Fibroblast of skin of right biceps (primary cell): Measurements from ENCODE around the gene KEL.

Experiments
- DNase-seq: peaks from one replicate; pipeline ENCODE4 v3.0.0-alpha.2; 2013

Gene KEL

GRCh38 chr7:142927085-142927745 lies 34.9 kb downstream of the KEL start:
- no peak for DNase-seq

GRCh38 chr7:142925413-142925812 lies 36.8 kb downstream of the KEL start:
- no peak for DNase-seq

GRCh38 chr7:142923391-142923790 lies 38.8 kb downstream of the KEL start:
- DNase-seq = no peak

DNA sequence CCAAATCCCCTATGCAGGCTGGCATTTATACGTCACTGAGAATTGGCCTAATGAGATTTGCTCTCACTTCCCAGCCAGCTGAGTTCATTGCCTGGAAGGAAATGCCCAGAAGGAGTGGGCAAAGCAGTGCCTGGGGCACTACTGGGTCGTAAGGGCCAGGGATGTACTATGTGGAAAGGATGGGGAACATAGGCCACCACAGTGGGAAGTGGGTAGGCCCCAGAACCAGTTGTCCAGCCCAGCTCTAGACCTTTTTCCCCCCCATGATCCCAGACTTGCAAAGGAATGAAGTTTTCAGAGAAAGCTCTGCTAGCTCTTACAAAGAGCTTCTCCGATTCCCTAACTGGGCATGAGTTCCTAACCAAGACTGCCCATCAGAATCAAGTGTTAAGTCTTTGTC lies 42.5 kb downstream of the KEL start:
- DNase-seq = no peak

DNA sequence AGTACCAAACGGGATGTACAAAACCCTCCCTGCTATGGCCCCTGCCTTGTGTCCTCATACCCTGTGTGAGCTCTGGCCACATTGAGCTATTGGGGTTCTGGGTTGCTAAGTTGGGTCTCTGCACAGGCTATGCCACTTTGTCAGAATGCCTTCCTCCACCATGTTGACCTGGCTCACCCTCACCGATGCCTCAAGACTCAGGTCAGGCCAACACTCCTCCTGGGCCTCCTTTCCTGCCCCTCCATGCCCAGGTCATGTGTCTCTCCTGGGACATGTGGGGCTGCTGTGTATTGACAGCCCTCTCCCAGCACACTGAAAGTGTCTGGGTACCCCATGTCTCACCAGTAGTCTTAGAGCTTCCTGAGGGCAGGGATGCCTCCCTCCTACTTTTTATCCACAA lies 43.3 kb downstream of the KEL start:
- DNase-seq = no peak

- no peak for DNase-seq
Observed at GRCh38 chr7:142917447-142917846, 44.7 kb downstream of the KEL start.

GRCh38 chr7:142916508-142916907 lies 45.7 kb downstream of the KEL start:
- no peak for DNase-seq

DNA sequence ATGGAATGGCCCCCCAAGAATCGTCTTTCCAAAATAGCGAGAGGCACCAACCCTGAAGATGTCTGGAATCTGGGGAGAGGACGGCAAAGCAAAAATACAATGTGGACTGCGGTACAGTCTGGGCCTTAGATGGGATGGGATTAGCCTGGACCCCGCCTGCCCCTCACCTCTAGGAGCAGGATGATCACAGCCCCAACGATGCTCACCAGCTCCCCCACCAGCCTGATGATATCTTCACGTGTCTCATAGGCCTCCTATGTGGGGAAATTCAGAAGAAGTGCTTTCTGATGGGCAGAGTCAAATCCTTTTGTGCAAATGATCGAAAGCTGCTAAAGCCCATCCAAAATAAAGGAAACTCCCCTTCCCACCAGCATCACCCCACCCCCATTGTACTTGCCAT lies 46.8 kb downstream of the KEL start:
- DNase-seq = no peak

DNA sequence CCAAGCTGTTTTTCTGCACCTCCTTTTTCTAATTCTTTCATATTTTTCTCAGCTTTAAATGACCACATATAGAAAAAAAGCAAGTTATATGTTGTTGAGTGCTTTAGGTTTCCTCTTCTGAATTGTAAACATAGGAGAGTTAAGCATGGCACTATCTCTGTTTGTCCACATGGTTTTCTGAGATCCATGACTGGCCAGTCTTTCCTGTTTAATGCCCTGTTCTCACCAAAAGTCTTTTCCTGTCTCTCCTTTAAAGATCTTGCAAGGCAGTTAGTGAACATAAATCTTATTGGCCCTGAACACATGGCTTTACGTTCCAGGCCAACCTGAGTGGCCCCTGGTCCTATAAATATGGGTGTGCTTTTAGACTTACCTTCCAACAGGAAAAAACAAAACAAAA lies 48.0 kb downstream of the KEL start:
- DNase-seq = no peak

GRCh38 chr7:142913566-142913965 lies 48.6 kb downstream of the KEL start:
- no peak for DNase-seq

DNA sequence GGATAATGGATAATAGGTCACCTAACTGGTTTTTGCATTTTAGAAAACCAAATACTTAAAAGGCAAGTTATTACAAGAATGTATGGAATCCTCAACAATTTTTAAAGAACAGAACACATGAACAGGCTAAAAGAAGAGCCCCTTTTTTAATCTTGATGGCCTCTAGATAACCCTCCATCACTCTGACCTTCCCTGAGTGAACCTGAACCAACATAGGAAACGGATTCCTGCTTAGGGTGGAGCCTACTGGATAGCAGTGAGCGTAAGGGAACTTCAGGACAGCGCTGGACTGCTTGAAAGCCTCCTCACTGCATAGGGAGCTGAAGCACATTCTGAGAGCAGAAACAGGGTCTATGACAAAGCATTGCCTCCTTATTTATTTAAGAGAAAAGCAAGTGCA lies 49.1 kb downstream of the KEL start:
- DNase-seq = no peak

DNA sequence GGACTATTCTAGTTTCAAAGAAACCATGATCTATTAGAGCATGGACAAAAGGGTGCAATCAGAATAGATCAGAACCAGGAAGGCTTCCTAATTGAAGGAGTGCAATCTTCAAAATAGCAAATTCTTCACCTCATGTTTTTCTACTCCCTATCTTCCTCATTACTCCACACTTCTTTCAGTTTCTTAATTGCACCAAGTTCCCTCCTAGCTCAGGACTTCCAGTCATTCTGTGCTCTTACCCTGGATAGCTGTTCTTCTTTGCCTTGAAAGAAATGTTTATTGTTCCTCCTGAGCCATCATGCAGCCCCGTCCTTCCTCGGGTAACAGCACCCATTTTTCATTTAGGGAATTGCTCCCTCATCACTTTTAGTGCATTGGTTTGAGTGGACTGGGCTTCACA lies 51.7 kb downstream of the KEL start:
- DNase-seq = no peak

DNA sequence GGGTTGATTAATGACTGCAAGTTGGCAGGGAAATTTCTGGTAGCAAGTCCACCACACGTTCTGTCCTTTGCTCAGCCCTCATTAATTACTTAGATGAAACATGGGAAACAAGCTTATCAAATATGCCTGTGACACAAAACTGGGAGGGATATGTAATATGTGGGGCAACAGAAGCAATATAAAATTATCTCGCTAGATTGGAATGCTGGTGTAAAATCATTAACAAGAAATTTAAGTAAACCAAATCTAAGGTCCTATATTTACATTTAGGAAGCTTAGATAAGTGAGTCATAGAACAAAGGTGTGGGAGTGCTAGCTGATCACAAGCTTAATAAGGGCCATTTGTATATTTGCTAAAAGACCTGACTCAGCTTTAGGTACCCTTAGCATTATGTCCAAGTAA lies 52.1 kb downstream of the KEL start:
- no peak for DNase-seq

GRCh38 chr7:142908921-142909890 lies 53.0 kb downstream of the KEL start:
- no peak for DNase-seq

- no peak for DNase-seq
Observed at GRCh38 chr7:142908290-142908689, 53.9 kb downstream of the KEL start.

GRCh38 chr7:142906643-142907042 lies 55.5 kb downstream of the KEL start:
- no peak for DNase-seq

DNA sequence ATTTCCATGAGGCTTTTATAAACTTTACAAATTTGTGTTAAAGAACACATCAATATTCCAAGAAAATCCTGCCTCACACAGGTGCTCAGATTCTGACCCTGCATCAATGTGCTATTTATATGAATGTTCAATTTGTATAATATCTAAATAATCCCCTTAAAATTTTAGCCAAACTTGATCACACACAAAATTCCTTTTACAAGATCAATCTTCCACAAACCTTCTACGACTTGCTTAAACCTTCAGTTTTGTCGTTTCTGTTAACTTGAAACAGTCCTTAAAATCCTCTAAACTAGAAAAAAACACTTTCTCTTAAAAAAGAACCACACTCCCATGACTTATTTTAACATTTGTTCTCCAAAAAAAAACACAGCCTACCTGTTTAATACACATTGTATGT lies 56.4 kb downstream of the KEL start:
- DNase-seq = no peak

DNA sequence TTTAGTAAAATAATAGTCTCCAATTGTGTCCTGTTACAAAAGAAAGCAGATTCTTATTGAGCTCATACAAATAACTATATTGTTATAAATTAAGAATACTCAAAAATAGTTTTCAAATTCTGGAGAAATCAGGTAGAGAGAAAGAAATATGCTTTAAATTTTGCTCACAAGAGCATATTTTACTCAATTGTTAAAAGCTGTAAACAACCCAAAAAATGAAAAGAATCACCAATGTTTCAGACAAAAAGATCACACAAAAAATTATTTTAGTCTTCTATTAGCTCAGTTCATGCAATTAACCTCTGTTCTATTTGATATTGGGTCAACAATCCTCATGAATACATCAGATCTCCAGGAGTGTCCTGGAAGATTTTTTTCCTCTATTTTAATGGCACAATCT lies 58.0 kb downstream of the KEL start:
- no peak for DNase-seq

DNA sequence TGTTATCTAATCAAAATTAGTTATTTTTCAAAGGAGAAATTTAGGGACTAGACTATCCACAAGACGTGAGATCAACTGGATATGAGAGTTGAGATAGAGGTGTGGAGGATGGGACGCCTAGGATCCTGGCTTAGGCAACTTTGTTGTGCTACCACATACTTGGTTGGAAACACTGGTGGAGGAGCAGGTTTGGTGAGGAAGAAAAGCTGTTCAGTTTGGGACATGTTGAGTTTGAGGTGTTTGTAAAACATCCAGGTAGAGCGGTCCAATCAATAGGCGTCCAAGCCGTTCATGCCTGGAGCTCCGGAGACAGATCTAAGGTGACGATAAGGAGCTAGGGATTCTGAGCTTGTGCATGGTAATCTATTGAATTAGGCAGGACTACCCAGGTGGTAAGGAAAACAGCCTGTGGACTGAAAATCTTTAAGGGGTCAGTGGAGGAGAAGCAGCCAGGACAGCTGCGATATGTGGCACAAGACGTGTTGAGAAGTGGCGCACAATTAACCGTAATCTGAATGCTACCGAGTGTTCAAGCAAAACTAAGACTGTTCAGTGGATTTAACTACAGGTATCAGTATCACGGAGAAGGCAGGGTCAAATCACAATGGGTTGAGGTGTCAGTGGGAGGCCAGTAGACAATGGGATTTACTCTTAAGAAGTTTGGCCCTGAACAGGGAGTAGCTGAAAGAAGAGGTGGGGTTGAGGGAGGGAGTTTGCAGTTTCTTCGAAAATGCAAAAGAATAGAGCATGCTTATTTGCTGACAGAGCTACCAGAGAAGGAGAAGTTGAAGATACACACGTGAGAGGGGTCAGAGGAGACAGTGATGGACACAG lies 60.5 kb downstream of the KEL start:
- DNase-seq = no peak

DNA sequence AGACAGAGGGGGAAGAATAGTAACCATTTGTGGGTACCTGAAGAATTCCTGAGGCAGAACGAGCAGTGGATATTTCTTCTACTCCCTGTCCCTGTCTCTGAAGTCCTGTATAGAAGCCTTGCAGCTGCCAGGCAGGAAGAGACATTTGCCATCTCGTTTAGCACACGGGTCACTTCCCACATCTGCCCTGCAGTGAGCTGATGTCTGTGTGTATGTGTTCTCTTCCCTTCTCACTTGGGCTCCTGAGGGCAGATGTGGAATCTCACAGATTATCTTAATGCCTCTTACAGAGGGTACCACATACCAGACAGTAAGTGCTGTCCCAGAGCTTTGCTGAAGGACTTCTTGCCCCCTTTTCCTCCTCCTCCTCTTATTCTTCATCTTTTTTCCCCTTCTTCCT lies 62.5 kb downstream of the KEL start:
- no peak for DNase-seq

- DNase-seq = no peak
Observed at GRCh38 chr7:142898377-142899170, 63.6 kb downstream of the KEL start.

- no peak for DNase-seq
Observed at GRCh38 chr7:142897691-142898090, 64.5 kb downstream of the KEL start.
